GM21576 (cell line): ENCODE data around the gene FADS1.

Experiments
- ATAC-seq: cut with Tn5 transposase; IDR thresholded peaks from one replicate; pipeline ENCODE4 v1.9.1; 2021; ENCODE audit warnings: mild to moderate bottlenecking, moderate library complexity; ENCODE audit not compliant: unreplicated experiment

Gene FADS1

GRCh38 chr11:61816736-61817455 is at the start of gene FADS1:
Gene FADS1, minus strand, starts transcription at chr11:61817003. Its CDS starts 74 bp downstream, at chr11:61816929.
- peak; percentile 45 for ATAC-seq

- ATAC-seq, result no peak
Measured at GRCh38 chr11:61866231-61866957, 49.6 kb upstream of the FADS1 start.

GRCh38 chr11:61864814-61865775 is 48.3 kb upstream of the FADS1 start:
- no peak for ATAC-seq

- no peak for ATAC-seq
Measured at GRCh38 chr11:61863548-61864081, 46.8 kb upstream of the FADS1 start.

GRCh38 chr11:61862714-61863547 is 46.1 kb upstream of the FADS1 start:
- no peak for ATAC-seq

GRCh38 chr11:61861634-61862033 is 44.8 kb upstream of the FADS1 start:
- ATAC-seq, result no peak

- ATAC-seq, result no peak
Measured at GRCh38 chr11:61860054-61860903, 43.5 kb upstream of the FADS1 start.

- no peak for ATAC-seq
Measured at GRCh38 chr11:61855939-61856680, 39.3 kb upstream of the FADS1 start.

GRCh38 chr11:61854966-61855714 is 38.3 kb upstream of the FADS1 start:
- ATAC-seq, result no peak

GRCh38 chr11:61854206-61854895 is 37.5 kb upstream of the FADS1 start:
- no peak for ATAC-seq

- ATAC-seq, result no peak
Measured at GRCh38 chr11:61853698-61854169, 36.9 kb upstream of the FADS1 start.

- no peak for ATAC-seq
Measured at GRCh38 chr11:61851900-61852295, 35.1 kb upstream of the FADS1 start.

- no peak for ATAC-seq
Measured at GRCh38 chr11:61851113-61851899, 34.5 kb upstream of the FADS1 start.

GRCh38 chr11:61850687-61851086 is 33.9 kb upstream of the FADS1 start:
- ATAC-seq, result no peak

GRCh38 chr11:61848631-61849030 is 31.8 kb upstream of the FADS1 start:
- ATAC-seq, result no peak

GRCh38 chr11:61847914-61848581 is 31.2 kb upstream of the FADS1 start:
- ATAC-seq, result no peak
